Measurements from ENCODE around the gene NEGR1.

- TF ChIP-seq CTCF (IDR thresholded peaks at IDR 0.05) (no peak), POLR2A (IDR thresholded peaks at IDR 0.05) (no peak)
These were observed 167.0 kb downstream of the NEGR1 start for GRCh38 chr1:72115290-72115689.

Data from heart left ventricle (tissue), 13 donors.